ENCODE measurements around the gene DEFB114. TPM values are rescaled to one million over a fixed set of nuclear protein-coding genes. Genes with fewer than 3 reads are reported as not detected.
"Not testable (repeated sequence)": the region's sequence is repeated elsewhere in the genome, so short reads cannot be mapped to it uniquely, and the experiment has no call there.

DEFB114 gene
- total and polyA plus RNA-seq, 11 donors: not detected

GRCh38 chr6:49951926-49952325 lies 12.0 kb downstream of the DEFB114 start:
- no peak overlapping the region for H3K27ac ChIP-seq
- no peak overlapping the region for H3K4me3 ChIP-seq
- no peaks in the 10 kb centered on the region for H3K9me3 ChIP-seq
- no peak for ATAC-seq
- intact Hi-C loops (cut with DNase I): no loop called here
- WGBS, 4 donors: 38 to 64% (median 54%) methylated on average over 2 of the region's 2 CpGs
- H3K4me1 ChIP-seq: no peaks in the 10 kb centered on the region
- DNase-seq: no peak
- TF ChIP-seq, protein P1, sequence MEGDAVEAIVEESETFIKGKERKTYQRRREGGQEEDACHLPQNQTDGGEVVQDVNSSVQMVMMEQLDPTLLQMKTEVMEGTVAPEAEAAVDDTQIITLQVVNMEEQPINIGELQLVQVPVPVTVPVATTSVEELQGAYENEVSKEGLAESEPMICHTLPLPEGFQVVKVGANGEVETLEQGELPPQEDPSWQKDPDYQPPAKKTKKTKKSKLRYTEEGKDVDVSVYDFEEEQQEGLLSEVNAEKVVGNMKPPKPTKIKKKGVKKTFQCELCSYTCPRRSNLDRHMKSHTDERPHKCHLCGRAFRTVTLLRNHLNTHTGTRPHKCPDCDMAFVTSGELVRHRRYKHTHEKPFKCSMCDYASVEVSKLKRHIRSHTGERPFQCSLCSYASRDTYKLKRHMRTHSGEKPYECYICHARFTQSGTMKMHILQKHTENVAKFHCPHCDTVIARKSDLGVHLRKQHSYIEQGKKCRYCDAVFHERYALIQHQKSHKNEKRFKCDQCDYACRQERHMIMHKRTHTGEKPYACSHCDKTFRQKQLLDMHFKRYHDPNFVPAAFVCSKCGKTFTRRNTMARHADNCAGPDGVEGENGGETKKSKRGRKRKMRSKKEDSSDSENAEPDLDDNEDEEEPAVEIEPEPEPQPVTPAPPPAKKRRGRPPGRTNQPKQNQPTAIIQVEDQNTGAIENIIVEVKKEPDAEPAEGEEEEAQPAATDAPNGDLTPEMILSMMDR (IDR thresholded peaks at IDR 0.05): no peak
- no peaks in the 10 kb centered on the region for H3K27me3 ChIP-seq
- no peaks in the 10 kb centered on the region for H3K36me3 ChIP-seq

- intact Hi-C loops (cut with DNase I): no loop called here
- WGBS, 4 donors: 95 to 96% (median 96%) methylated on average over 2 of the region's 2 CpGs
- no peak overlapping the region for H3K4me3 ChIP-seq
- no peaks in the 10 kb centered on the region for H3K4me1 ChIP-seq
- no peak for DNase-seq
- peaks cover 0 to under 1% (median 0%) of the 10 kb centered on the region in 12 donors for H3K9me3 ChIP-seq
- H3K27me3 ChIP-seq: no peaks in the 10 kb centered on the region
- no peak for ATAC-seq
- no peaks in the 10 kb centered on the region for H3K36me3 ChIP-seq
- TF ChIP-seq, protein P1 (IDR thresholded peaks at IDR 0.05): no peak
- TF ChIP-seq POLR2A (IDR thresholded peaks at IDR 0.05): no peak
- no peak overlapping the region for H3K27ac ChIP-seq
Observed at GRCh38 chr6:49950415-49950751, 13.6 kb downstream of the DEFB114 start.

DNA sequence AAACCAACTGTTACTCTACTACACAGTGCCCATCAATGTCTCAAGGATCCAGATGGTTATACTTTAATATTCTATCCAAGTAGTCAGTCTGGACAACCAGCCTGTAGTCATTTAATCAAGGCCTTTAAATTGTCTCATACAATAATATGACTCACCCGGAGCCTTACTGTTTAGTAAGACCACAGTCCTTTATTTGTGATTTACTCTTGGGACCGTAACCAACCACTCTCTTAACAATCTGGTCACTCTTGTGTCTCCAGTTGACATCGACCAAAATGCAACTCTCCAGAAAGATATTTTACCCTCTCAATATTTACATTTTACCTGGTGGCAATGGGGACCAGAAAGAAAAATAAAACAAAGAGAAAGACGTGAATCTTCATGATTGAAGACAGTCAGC lies 14.9 kb downstream of the DEFB114 start:
- H3K36me3 ChIP-seq: no peaks in the 10 kb centered on the region
- no peak for ATAC-seq
- 81 to 88% (median 83%) methylated on average over 4 of the region's 4 CpGs for WGBS, 4 donors
- TF ChIP-seq, protein P1 (IDR thresholded peaks at IDR 0.05): no peak
- no peak for TF ChIP-seq POLR2A (IDR thresholded peaks at IDR 0.05)
- H3K4me1 ChIP-seq: no peaks in the 10 kb centered on the region
- H3K9me3 ChIP-seq: peaks cover 0 to 9% (median 0%) of the 10 kb centered on the region in 12 donors
- DNase-seq: no peak
- no peak overlapping the region for H3K27ac ChIP-seq
- no peak overlapping the region for H3K4me3 ChIP-seq
- no peaks in the 10 kb centered on the region for H3K27me3 ChIP-seq
- intact Hi-C loops (cut with DNase I): no loop called here

GRCh38 chr6:49946835-49947234 lies 17.1 kb downstream of the DEFB114 start:
- ATAC-seq (no peak), DNase-seq (no peak)
- H3K27ac ChIP-seq: no peak overlapping the region
- intact Hi-C loops (cut with DNase I): no loop called here
- H3K27me3 ChIP-seq: no peaks in the 10 kb centered on the region
- no peak overlapping the region for H3K4me3 ChIP-seq
- H3K4me1 ChIP-seq: no peaks in the 10 kb centered on the region
- H3K36me3 ChIP-seq: no peaks in the 10 kb centered on the region
- TF ChIP-seq, protein P1 (IDR thresholded peaks at IDR 0.05): no peak
- TF ChIP-seq POLR2A (IDR thresholded peaks at IDR 0.05): no peak
- peaks cover 0 to 11% (median 0%) of the 10 kb centered on the region in 12 donors for H3K9me3 ChIP-seq
- WGBS, 4 donors: 64 to 83% (median 81%) methylated on average over 2 of the region's 2 CpGs

DNA sequence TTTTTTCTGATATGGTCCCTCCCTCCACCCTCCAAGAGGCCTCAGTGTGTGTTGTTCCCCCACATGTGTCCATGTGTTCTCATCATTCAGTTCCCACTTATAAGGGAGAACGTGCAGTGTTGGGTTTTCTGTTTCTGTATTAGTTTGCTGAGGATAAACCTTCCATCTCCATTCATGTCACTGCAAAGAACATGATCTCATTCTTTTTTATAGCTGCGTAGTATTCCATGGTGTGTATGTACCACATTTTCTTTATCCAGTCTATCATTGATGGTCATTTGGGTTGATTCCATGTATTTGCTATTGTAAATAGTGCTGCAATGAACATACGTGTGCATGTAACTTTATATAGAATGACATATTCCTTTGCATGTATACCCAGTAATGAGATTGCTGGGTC lies 19.9 kb downstream of the DEFB114 start:
- 81 to 86% (median 84%) methylated on average over 3 of the region's 3 CpGs for WGBS, 4 donors
- H3K36me3 ChIP-seq; DNase-seq; H3K4me1 ChIP-seq; intact Hi-C loops (cut with DNase I); H3K27me3 ChIP-seq; H3K4me3 ChIP-seq; ATAC-seq; H3K27ac ChIP-seq: not testable (repeated sequence)
- H3K9me3 ChIP-seq: peaks cover 0 to 11% (median 0%) of the 10 kb centered on the region in 12 donors
